GM18502 (cell line): ENCODE results near the gene DBX1.
A peak's percentile ranks its signal among the peaks of the same experiment; 100 is the strongest.

ENCODE experiments used
- ATAC-seq: cut with Tn5 transposase; IDR thresholded peaks from one replicate; pipeline ENCODE4 v1.9.1; 2021; ENCODE audit warnings: mild to moderate bottlenecking; ENCODE audit not compliant: unreplicated experiment, poor library complexity

The DBX1 gene

DNA sequence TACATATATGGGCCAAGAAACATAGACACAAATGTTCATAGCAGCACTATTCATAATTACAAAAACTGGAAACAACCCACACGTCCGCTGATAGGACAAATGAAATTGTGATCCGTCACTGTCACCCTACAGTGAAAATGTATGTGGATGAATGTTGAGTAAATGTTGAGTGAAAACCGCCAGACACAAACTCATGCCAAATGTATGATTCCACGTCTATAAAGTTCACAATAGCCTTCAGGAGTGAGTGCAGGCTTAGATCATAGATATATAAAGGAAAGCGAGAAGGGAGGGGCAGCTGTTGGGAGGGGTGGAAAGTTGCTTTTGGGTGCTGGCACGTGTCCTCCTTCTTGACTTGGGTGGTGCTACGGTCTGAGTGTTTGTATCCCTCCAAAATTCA lies 33.6 kb downstream of the DBX1 start:
- no peak for ATAC-seq

DNA sequence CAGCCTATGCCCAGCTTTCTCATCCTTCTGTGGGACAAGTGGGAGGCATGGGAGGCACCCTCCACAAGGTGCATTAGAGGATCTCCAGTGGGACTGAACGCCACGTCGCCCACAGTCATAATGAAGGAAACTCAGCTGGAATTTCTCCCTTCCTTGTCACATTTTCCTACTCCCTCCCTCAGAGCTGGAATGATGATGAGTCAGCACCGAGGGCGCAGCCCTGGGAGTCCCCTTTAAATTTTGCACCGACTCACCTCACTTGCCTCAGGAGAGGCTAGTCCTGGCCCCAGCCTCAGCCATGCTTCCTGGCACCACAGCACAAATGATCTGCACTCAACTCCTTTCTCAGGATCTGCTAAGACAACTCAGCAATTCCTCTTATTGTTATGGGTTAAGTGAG lies 34.3 kb downstream of the DBX1 start:
- ATAC-seq = no peak

DNA sequence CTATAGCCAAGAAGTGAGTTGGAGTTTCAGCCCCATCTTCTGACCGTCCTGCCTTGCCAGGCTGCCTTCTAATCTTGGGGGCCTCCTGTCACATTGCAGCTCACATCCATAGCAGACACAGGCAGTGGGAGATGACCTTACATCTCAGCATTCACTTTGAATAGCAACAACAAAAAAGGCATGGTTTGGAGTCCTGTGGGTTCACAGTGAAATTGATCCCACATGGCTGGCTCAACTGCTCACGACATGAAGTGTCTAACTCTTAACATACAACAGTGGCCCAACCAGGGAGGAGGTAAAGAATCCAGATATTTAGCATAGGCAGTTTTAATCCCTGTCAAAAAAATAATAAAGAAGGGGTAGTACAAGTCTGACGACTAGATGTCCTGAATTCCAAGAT lies 38.1 kb downstream of the DBX1 start:
- ATAC-seq = no peak

DNA sequence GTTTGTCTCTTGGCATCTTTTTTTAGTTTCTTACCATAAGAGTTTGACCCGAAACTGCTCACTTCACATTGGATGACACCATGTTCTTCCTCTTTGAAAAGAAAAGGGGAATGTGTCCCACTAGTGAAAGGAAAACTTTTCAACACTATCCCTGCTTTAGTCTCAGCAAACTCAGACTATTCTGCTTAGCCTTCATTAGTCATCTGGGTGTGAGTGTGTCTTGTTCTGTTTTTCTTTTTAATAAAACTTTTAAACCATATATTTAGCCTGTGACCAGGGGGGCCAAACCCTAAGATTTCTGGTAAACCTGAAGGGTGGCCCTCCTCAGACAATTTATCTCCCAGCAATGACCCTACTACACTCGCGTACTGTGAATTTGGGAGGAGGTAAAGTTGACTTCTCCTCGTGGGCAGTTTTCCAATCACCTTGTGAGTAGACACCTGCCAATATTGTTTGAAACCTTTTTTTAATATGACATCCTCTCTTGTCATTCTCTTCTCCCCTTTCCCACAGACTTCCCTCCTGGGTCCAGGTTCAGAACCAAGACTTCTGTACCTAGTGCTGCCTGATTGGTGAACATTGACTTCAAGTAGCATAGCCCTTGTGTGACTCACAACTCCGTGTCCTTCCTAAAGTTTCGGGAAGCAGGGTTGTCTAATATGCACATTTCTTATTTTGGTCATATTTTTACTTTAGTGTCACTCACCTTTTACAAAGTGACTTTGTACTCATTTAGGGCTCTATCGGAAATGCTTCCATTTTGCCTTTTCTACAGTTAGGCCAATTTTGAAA lies 39.9 kb downstream of the DBX1 start:
- no peak for ATAC-seq

DNA sequence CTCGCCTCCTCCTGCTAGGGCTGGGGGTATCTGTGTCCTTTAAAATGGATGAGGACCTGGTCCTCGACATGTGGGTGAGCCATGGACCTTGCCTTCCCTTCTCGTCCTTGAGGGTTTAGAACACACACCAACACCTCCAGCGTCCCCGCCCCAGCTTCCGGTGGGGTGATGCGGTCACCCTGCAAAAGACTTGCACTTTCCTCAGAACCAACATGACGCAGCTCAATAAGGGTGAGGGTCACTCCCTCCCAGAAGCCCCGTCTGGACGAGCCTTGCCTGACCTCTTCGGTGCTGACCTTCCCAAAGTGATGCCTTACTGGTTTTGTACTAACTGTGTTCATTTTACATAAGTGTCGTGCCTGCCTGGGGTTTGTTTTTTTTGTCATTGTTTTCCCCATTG lies 41.0 kb downstream of the DBX1 start:
- ATAC-seq = no peak

DNA sequence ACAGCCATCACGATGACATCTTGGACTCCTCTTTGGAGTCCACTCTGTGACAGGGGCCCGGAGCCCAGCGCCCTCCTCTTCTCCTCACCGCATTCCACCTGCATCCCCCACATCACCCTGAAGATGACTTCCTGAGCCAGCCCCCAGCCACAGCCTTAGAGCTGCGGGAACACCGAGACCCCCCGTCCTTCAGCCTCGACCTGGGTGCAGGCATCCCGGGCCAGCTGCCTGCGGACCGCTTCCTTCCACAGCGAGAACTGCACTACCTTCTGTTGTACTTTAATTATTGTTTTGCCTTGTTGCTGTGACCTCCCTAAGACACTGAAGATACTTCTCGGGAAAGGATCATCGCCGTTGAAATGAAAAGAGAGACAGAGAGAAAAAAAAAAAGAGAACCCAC lies 42.1 kb downstream of the DBX1 start:
- ATAC-seq = no peak

DNA sequence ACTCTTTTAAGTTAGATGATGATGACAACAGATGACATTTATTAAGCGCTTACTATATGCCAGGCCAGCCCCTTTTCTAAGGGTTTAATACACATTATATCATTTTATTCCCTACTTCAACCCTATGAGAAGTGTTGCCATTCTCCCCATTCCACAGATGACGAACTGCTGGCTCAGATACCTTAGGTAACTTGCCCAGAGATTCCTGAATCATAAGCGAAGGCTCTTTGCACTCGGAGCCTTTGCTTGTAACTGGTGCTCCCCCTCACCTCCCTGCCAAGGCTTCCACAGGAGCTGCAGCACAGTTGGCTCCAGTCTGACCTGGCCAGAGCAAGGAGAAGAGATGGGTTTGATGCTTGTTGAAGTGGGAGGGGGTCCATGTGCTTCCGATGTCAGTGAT lies 43.0 kb downstream of the DBX1 start:
- ATAC-seq = no peak

DNA sequence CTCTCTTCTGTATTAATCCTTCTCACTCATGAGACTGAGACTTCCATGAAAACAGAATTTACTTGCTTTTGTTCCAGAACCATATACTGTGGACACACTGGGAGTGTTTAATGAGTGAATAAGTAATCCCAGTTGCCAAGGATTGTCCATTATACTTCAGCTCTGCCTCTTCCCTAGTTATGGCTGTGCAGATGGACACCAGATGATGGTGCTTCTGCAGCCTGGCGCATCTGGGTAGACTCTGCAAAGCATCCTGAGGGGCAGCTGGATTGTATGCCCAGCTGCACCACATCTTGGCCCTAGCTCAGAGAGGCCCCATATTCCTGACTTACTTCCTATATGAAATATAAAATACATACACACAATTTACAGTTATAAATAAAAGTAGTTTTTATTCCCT lies 43.5 kb downstream of the DBX1 start:
- ATAC-seq = no peak

DNA sequence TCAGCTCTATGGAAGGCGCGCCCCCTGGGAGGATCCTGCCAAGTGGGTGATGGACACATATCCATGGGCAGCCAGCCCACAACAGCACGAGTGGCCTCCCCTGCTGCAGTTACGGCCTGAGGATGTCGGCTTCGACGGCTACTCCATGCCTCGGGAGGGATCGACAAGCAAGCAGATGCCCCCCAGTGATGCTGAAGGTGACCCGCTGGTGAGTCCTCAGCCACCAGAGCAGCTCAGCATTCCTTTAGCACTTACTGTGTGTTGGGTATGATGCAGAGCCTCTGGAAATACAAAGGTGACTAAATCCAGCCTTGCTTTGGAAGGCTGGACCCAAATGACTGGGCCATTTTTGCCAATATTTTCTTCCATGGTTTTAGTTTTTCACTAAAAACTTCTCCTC lies 45.7 kb downstream of the DBX1 start:
- no peak for ATAC-seq

DNA sequence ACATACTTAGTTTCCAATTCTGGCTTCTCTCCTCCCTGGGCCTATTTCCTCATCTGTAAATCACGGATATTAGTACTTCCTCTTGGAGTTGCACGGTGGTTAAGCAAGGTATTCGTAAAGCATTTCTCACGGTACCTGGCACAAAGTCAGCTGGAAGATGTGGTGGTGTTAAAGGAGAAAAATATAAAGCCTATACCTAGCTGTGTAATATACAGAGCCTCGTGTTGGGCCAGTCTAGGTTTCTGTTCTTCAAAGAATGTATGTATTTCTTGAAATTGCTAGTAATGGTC lies 47.2 kb downstream of the DBX1 start:
- no peak for ATAC-seq

DNA sequence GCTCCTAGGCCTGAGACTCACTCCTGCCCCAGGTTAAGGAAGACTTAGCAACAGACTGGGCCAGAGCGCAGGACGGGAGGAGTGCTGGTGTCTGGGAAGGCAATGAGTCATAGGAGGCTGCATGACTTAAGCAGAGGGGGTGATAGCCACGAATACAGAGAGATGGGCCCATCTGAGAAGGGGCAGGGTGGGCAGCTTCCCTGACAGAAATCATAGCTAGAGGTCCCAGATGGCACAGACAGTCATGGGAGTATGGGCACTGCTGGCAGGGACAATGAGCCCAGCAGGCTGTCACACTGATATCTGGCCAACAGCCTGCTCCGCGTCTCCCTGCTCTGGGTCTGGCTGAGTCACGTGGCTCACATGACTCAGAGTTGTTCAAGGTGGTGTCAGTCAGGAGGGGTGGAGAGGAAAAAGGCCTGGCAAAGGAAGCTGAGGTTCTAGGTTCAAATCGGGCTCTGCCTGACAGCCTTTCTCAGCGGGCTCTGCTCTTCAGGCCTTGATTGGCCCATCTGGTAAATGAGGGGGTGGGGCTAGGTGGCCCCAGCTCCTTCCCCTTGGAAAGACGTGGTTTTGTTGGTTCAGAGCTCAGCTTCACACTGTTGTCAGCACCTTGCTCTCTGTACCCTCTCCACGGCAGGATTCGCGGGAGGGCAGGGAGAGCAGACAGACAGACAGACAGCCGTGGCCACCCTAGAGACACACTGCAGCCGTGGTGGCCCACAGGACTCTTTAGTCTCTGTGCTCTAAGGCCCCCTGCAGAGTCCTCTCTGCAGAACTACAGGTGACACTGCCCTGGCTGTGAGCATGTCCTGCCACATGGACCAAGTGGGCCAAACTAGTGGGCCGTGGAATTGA lies 47.8 kb downstream of the DBX1 start:
- no peak for ATAC-seq

DNA sequence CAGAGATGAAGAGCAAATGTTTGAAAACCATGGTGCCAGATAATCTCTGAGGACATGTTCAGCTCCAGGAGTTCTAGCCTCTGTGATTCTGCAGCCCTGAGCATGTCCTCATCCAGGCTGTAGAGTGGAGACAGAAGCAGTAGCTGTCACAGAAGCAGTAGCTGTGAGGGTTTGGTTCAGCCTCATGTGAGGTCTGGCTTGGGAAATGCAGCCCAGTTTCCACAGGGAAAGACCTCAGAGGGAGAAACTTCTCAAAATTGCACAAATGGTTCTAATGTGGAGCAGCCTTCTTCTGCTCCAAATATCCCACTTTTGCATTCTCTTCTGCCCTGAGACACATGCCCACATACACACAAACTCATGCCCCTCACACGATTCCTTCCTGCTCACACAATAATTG lies 48.4 kb downstream of the DBX1 start:
- no peak for ATAC-seq

DNA sequence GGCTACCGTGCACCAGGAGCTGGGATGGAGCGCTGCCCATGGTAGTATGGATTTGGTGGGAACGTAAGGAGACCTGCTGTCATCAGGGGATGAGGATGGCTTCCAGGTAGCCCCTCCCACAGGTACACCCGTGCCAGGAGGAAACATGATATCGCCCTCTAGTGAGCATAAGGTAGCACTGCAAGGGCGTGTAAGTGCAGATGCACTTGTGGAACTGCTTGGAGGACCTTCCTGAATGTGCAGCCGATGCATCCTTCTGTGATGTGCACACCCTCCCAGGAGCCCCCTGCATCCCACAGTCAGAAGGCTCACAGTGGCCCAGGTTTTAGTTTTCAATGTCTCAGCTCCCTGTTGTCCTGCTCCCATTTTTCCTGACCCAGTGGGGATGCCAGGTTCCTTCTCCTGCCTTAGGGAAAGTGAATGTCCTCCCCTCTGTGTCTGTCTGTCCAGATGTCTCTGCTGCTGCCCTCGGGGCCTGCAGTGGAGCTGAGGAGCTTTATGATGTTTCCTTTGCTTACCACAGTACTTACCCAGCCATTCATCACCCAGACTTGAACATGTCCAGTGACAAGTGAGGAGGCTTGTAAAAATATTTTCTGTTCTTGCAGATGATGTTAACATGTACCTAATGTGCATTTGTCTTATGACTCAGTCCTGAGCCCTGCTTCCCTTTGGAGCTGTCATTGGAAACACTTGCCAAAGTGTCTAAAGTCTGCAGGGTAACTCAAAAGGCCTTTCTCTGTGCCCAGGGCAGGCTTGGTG lies 49.2 kb downstream of the DBX1 start:
- peak; percentile 89 for ATAC-seq

DNA sequence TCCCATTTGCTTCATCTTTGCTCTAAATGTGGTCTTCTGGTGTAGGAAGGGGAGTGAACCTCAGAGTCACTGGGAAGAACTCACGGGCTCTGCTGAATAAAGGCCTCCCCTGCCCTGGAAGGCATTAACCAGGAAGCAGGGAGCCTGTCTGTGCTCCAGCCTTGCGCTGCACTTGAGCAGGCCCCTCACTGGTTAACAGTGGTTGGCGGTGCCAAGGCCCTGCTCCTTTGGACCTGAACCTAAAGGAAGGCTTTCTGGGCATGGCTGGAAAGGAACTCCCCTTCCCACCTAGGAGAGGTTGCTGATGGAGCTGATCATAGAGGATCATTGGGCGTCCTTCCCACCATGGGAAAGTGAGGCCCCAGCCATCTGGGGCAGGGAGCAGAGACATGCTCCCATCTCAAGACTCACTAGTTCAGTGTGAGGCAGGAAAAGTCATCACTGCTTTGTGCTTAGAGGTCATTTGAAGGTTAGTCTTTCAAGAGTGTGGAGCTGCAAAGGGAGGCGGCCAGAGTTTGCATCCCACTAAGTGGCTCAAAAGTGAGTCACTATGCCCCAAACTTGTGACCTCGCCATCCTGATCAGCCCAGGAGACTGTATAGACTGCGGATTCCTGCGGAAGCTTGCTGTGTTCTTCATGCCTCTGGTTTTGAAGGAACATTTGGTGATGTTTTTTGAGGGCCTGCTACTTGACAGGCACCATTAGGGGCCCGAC lies 50.4 kb downstream of the DBX1 start:
- ATAC-seq = no peak
